Ovary (tissue), 9 donors: ENCODE results near the gene CLK3. TPM values are rescaled to one million over a fixed set of nuclear protein-coding genes. Genes with fewer than 3 reads are reported as not detected.

Source experiments
- DNase-seq, 5 donors: peaks; one replicate each; pipeline ENCODE4 v3.0.0-alpha.2; 2019 to 2020
- H3K27ac ChIP-seq, 2 donors: fragments of 200-600 bp; one replicate each; pipeline versions ENCODE4 v1.5.1 to v1.8.0; 2019 to 2022
- H3K27me3 ChIP-seq: fragments of 200-600 bp; one replicate; pipeline ENCODE4 v1.8.0; 2022
- H3K36me3 ChIP-seq: fragments of 200-600 bp; sonication (generic); one replicate; pipeline ENCODE4 v1.5.1; 2019
- H3K4me1 ChIP-seq: one replicate; pipeline ENCODE4 v1.8.1; 2013; ENCODE audit warnings: mild to moderate bottlenecking, moderate library complexity; ENCODE audit not compliant: insufficient read depth
- H3K4me3 ChIP-seq: fragments of 200-600 bp; sonication (generic); one replicate; pipeline ENCODE4 v1.5.1; 2017
- H3K9me3 ChIP-seq, 2 donors: fragments of 200-600 bp in 1 of 2; sonication (generic) in 1 of 2; one replicate each; pipeline versions ENCODE4 v1.5.1 to v1.8.1; 2013 to 2019; ENCODE audit warnings: mild to moderate bottlenecking in 1 of 2, moderate library complexity in 1 of 2
- CTCF ChIP-seq, 3 donors: fragments of 450-650 bp in 2 of 3; fragments of 200-600 bp in 1 of 3; IDR thresholded peaks; one replicate each; pipeline versions ENCODE4 v1.5.1 to v1.8.0; 2016 to 2022; ENCODE audit warnings: antibody characterized with exemption in 3 of 3, mild to moderate bottlenecking in 1 of 3
- EP300 ChIP-seq: sonication (generic); formaldehyde crosslinking; IDR thresholded peaks from one replicate; pipeline ENCODE4 v1.6.1; 2017; ENCODE audit warnings: antibody characterized with exemption
- POLR2A ChIP-seq: fragments of 450-650 bp; IDR thresholded peaks from one replicate; pipeline ENCODE4 v1.6.1; 2017; ENCODE audit warnings: antibody characterized with exemption, mild to moderate bottlenecking, moderate library complexity
- WGBS, 3 donors: extraction: QIAGEN DNeasy Blood & Tissue Kit in 1 of 3; methylation state at CpG; one replicate each; pipeline versions ENCODE4 v1.1.5 to v1.1.7; 2013 to 2017; 5-methylcytosine and 5-hydroxymethylcytosine counted together
- intact Hi-C, 4 donors: fragments of 100-400 bp; cut with DNase I; formaldehyde crosslinking; loops; one replicate each; pipeline versions ENCODE4 v1.11.0 to v1.15.1; 2022 to 2023
- polyA plus RNA-seq, 2 donors: library from polyadenylated mRNA; stranded (reverse); fragments of 200-250 nt in 1 of 2; fragments of 350-450 nt in 1 of 2; fragmentation: Illumina TruSeq in 1 of 2; extraction: RNeasy Lipid Tissue Mini Kit (QIAGEN cat#74804) in 1 of 2; gene quantifications; one replicate each; pipeline ENCODE4 v1.2.3, GENCODE V29; 2013 to 2014
- total RNA-seq, 7 donors: library from RNA; depleted of rRNA in 2 of 7; stranded (reverse); fragments of >200 nt in 2 of 7; fragmentation: NEBNext Ultra II Directional in 3 of 7; extraction: Animal tissue kit (Norgen Biotek cat#: 25700) in 3 of 7; gene quantifications; one replicate each; pipeline versions ENCODE4 v1.1.0 to v1.2.4, GENCODE V29; 2016 to 2023
- donor health status: DM: no; HTN: no; CAD: no; lungs with moderate emphysema.
- donor health status: DM: no; HTN: no; CAD: no.
- donor health status: Bipolar disorder and iron deficiency.
- donor health status: DM: yes; HTN: yes; CAD: no.
- donor health status: DM: no; HTN: no; CAD: no.
- donor health status: DM: yes; HTN: yes; CAD: no.

CLK3 gene
- total and polyA plus RNA-seq, 9 donors = 53.2 to 110 (median 67.2) TPM

- intact Hi-C loops = no loop called here
- no peak for DNase-seq
Observed at GRCh38 chr15:74613089-74613952, 2.3 kb upstream of the CLK3 start.

GRCh38 chr15:74613953-74614743, 1.5 kb upstream of the CLK3 start:
- H3K4me3 ChIP-seq = peak overlapping the region; percentile 91
- no peaks in the 10 kb centered on the region for H3K36me3 ChIP-seq
- intact Hi-C loops = no loop called here
- DNase-seq = no peak
- no peak for TF ChIP-seq POLR2A
- peak overlapping the region in 1 of 2 donors; percentile 90 for H3K27ac ChIP-seq
- H3K4me1 ChIP-seq = peaks cover 11% of the 10 kb centered on the region
- no peaks in the 10 kb centered on the region for H3K9me3 ChIP-seq
- 29 to 36% (median 35%) methylated on average over 36 to 38 of the region's 38 CpGs for WGBS, 3 donors
- H3K27me3 ChIP-seq = no peaks in the 10 kb centered on the region

More at GRCh38 chr15:74613089-74613952, 2.3 kb upstream of the CLK3 start:
- Histone ChIP-seq H3K27me3 (no peaks in the 10 kb centered on the region), H3K4me1 (peaks cover 11% of the 10 kb centered on the region), H3K27ac (no peak overlapping the region), H3K36me3 (no peaks in the 10 kb centered on the region), H3K9me3 (no peaks in the 10 kb centered on the region), H3K4me3 (no peak overlapping the region)
- 66 to 71% (median 66%) methylated on average over 6 of the region's 6 CpGs for WGBS, 3 donors
- TF ChIP-seq POLR2A (no peak), CTCF (IDR thresholded peaks at IDR 0.05) (no peak)

GRCh38 chr15:74614744-74615507, 710 bp upstream of the CLK3 start:
- intact Hi-C loops = loop anchor here in 2 of 4 donors (5.0 kb wide), 2 partner anchors 73 to 158 kb away; partner anchors contain the start of gene ARID3B (in 2 of the 2)
- Histone ChIP-seq H3K4me3 (peak overlapping the region; percentile 91), H3K4me1 (peaks cover 11% of the 10 kb centered on the region), H3K27me3 (no peaks in the 10 kb centered on the region), H3K36me3 (no peaks in the 10 kb centered on the region), H3K27ac (peak overlapping the region; percentile 70 to 90), H3K9me3 (no peaks in the 10 kb centered on the region)
- TF ChIP-seq CTCF (IDR thresholded peaks at IDR 0.05) (no peak), EP300 (no peak), POLR2A (no peak)
- peak; percentile 81 to 91 (median 87) for DNase-seq
- WGBS, 3 donors = 0 to 1% (median 1%) methylated on average over 35 to 76 of the region's 76 CpGs

DNA sequence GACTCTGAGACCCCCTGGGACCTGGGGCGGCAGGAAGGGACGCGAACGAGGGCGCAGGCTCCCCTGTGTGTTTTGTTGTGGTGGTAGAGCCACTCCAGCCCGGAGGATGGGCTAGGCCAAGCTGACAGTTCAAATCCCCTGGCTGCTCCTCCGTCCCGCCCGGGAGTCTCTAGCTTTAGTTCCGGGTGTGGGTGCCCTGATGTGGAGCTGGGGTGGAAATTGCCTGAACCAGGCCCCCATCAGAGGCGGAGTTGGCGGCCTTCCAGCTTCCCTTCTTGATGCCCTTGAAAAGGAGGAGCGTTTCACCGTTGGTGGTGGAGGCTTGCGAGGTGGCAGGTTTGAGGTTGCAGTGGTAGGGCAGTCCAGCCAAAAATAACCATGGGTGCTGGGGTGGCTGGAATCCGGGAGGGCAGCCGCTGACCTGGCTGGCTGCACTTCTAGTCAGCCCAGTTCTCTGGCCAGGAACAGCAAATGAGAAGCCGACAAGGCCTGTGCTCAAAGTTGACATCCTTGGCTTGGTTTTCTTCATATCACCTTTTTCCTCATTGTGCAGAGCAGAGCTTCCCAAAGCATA, 817 bp downstream of the CLK3 start:
- TF ChIP-seq POLR2A = no peak
- TF ChIP-seq EP300 = no peak
- no peaks in the 10 kb centered on the region for H3K9me3 ChIP-seq
- intact Hi-C loops = loop anchor here in 3 of 4 donors (2.0 to 5.0 kb wide), 3 partner anchors 74 to 159 kb away; partner anchors contain the start of gene ARID3B (in 3 of the 3)
- H3K4me3 ChIP-seq = peak overlapping the region; percentile 91
- peak; percentile 75 to 88 (median 83) for DNase-seq
- 0 to 2% (median 0%) methylated on average over 18 of the region's 18 CpGs for WGBS, 3 donors
- H3K27ac ChIP-seq = peak overlapping the region; percentile 90 to 91
- peaks cover 2% of the 10 kb centered on the region for H3K4me1 ChIP-seq
- H3K36me3 ChIP-seq = no peaks in the 10 kb centered on the region
- H3K27me3 ChIP-seq = no peaks in the 10 kb centered on the region
